HEK293T (cell line): ENCODE measurements around the gene MSANTD7.

Experiments
- BHLHE40 ChIP-seq: fragments of 450-650 bp; IDR thresholded peaks from 2 replicates; pipeline ENCODE4 v1.6.1; 2016; ENCODE audit warnings: mild to moderate bottlenecking, moderate library complexity, borderline replicate concordance
- FOXM1 ChIP-seq: fragments of 450-650 bp; IDR thresholded peaks from 2 replicates; pipeline ENCODE4 v1.6.1; 2017; ENCODE audit warnings: mild to moderate bottlenecking, borderline replicate concordance
- HDGF ChIP-seq: fragments of 450-650 bp; IDR thresholded peaks from 2 replicates; pipeline ENCODE4 v1.6.1; 2017; ENCODE audit warnings: antibody characterized with exemption, borderline replicate concordance
- NFRKB ChIP-seq: fragments of 450-650 bp; IDR thresholded peaks from 2 replicates; pipeline ENCODE4 v1.6.1; 2016; ENCODE audit warnings: mild to moderate bottlenecking, moderate library complexity
- SUZ12 ChIP-seq: fragments of 450-650 bp; IDR thresholded peaks from 2 replicates; pipeline ENCODE4 v1.6.1; 2016; ENCODE audit warnings: mild to moderate bottlenecking
- TARDBP ChIP-seq: fragments of 450-650 bp; IDR thresholded peaks from 2 replicates; pipeline ENCODE4 v1.6.1; 2016

GRCh38 chr10:14843327-14843988 is 5.4 kb downstream of the MSANTD7 start:
- no peak for TF ChIP-seq BHLHE40
- no peak for TF ChIP-seq SUZ12
- TF ChIP-seq NFRKB = no peak
- TF ChIP-seq FOXM1 = no peak
- TF ChIP-seq TARDBP = no peak
- TF ChIP-seq HDGF = no peak
